Activated T-helper 2 cell treated with anti-CD3 and anti-CD28 coated beads, Interferon-gamma antibody, Interleukin-2, Interleukin-4, amounts not matched to agents 10 μg/mL and 5 μg/mL and 100 μg/mL, durations not matched to agents 14 hours and 24 hours and 36 hours (primary cell): ENCODE results near the gene INO80. TPM values are rescaled to one million over a fixed set of nuclear protein-coding genes. Genes with fewer than 3 reads are reported as not detected.
A peak's percentile ranks its signal among the peaks of the same experiment; 100 is the strongest.

ENCODE experiments used
- DNase-seq: peaks from one replicate; pipeline ENCODE4 v3.0.0; 2021; ENCODE audit warnings: low spot score
- H3K27ac Mint-ChIP-seq: one replicate; pipeline ENCODE4 v1.8.0; 2021; ENCODE audit warnings: mixed read lengths
- H3K27me3 Mint-ChIP-seq: one replicate; pipeline ENCODE4 v1.8.0; 2021; ENCODE audit warnings: low read depth, mixed read lengths
- H3K36me3 Mint-ChIP-seq: one replicate; pipeline ENCODE4 v1.8.0; 2021; ENCODE audit warnings: low read depth, mixed read lengths
- H3K4me1 Mint-ChIP-seq: one replicate; pipeline ENCODE4 v1.8.0; 2021; ENCODE audit warnings: low read depth, mixed read lengths
- H3K4me3 Mint-ChIP-seq: one replicate; pipeline ENCODE4 v1.8.0; 2021; ENCODE audit warnings: low read depth, mild to moderate bottlenecking, moderate library complexity, mixed read lengths
- H3K9me3 Mint-ChIP-seq: one replicate; pipeline ENCODE4 v1.8.0; 2021; ENCODE audit warnings: mixed read lengths
- intact Hi-C: fragments of 100-400 bp; cut with micrococcal nuclease; formaldehyde crosslinking; loops from one replicate; pipeline ENCODE4 v1.15.1; 2023
- total RNA-seq: library from RNA; stranded (reverse); gene quantifications from 2 replicates; pipeline ENCODE4 v1.2.3, GENCODE V29; 2022

Gene INO80
- total RNA-seq, 1 donor from 2014 or later = 33.2 TPM

GRCh38 chr15:41001524-41002214 is 114.4 kb downstream of the INO80 start:
- intact Hi-C loops = no loop called here
- peaks cover 51% of the 10 kb centered on the region for H3K36me3 Mint-ChIP-seq
- no peak overlapping the region for H3K27ac Mint-ChIP-seq

GRCh38 chr15:40999190-40999589 is 116.9 kb downstream of the INO80 start:
- intact Hi-C loops = no loop called here
- no peaks in the 10 kb centered on the region for H3K9me3 Mint-ChIP-seq
- no peak overlapping the region for H3K27ac Mint-ChIP-seq
- H3K4me3 Mint-ChIP-seq = no peak overlapping the region
- peaks cover 9% of the 10 kb centered on the region for H3K4me1 Mint-ChIP-seq
- H3K36me3 Mint-ChIP-seq = peaks cover 45% of the 10 kb centered on the region
- H3K27me3 Mint-ChIP-seq = no peaks in the 10 kb centered on the region
- no peak for DNase-seq

More at GRCh38 chr15:41001524-41002214, 114.4 kb downstream of the INO80 start:
- no peak for DNase-seq
- H3K9me3 Mint-ChIP-seq = no peaks in the 10 kb centered on the region
- H3K4me1 Mint-ChIP-seq = no peaks in the 10 kb centered on the region
- no peaks in the 10 kb centered on the region for H3K27me3 Mint-ChIP-seq
- no peak overlapping the region for H3K4me3 Mint-ChIP-seq

GRCh38 chr15:40995656-40996055 is 120.4 kb downstream of the INO80 start:
- intact Hi-C loops = no loop called here
- H3K27me3 Mint-ChIP-seq = no peaks in the 10 kb centered on the region
- H3K9me3 Mint-ChIP-seq = no peaks in the 10 kb centered on the region
- H3K36me3 Mint-ChIP-seq = peaks cover 57% of the 10 kb centered on the region
- H3K4me3 Mint-ChIP-seq = no peak overlapping the region
- H3K4me1 Mint-ChIP-seq = peaks cover 18% of the 10 kb centered on the region
- DNase-seq = no peak
- H3K27ac Mint-ChIP-seq = no peak overlapping the region

- intact Hi-C loops = no loop called here
- no peak for DNase-seq
- peaks cover 26% of the 10 kb centered on the region for H3K4me1 Mint-ChIP-seq
- H3K9me3 Mint-ChIP-seq = no peaks in the 10 kb centered on the region
- H3K4me3 Mint-ChIP-seq = no peak overlapping the region
- H3K36me3 Mint-ChIP-seq = peaks cover 64% of the 10 kb centered on the region
- H3K27me3 Mint-ChIP-seq = no peaks in the 10 kb centered on the region
- H3K27ac Mint-ChIP-seq = no peak overlapping the region
Measured at GRCh38 chr15:40992825-40993224, 123.3 kb downstream of the INO80 start.

- Mint-ChIP-seq H3K27me3 (no peaks in the 10 kb centered on the region), H3K4me1 (peaks cover 26% of the 10 kb centered on the region), H3K27ac (no peak overlapping the region), H3K36me3 (peaks cover 66% of the 10 kb centered on the region), H3K9me3 (no peaks in the 10 kb centered on the region), H3K4me3 (no peak overlapping the region)
- no peak for DNase-seq
- intact Hi-C loops = no loop called here
Measured at GRCh38 chr15:40992241-40992741, 123.8 kb downstream of the INO80 start.

- H3K9me3 Mint-ChIP-seq = no peaks in the 10 kb centered on the region
- H3K4me1 Mint-ChIP-seq = peaks cover 26% of the 10 kb centered on the region
- H3K27me3 Mint-ChIP-seq = no peaks in the 10 kb centered on the region
- H3K36me3 Mint-ChIP-seq = peaks cover 69% of the 10 kb centered on the region
- peak overlapping the region; percentile 69 for H3K27ac Mint-ChIP-seq
- no peak overlapping the region for H3K4me3 Mint-ChIP-seq
- intact Hi-C loops = no loop called here
- no peak for DNase-seq
Measured at GRCh38 chr15:40991355-40991754, 124.7 kb downstream of the INO80 start.

GRCh38 chr15:40990789-40991188 is 125.3 kb downstream of the INO80 start:
- Mint-ChIP-seq H3K4me1 (peaks cover 24% of the 10 kb centered on the region), H3K27ac (peak overlapping the region; percentile 69), H3K9me3 (no peaks in the 10 kb centered on the region), H3K36me3 (peaks cover 68% of the 10 kb centered on the region), H3K27me3 (no peaks in the 10 kb centered on the region), H3K4me3 (no peak overlapping the region)
- intact Hi-C loops = no loop called here
- no peak for DNase-seq

- Mint-ChIP-seq H3K4me3 (no peak overlapping the region), H3K4me1 (peaks cover 18% of the 10 kb centered on the region), H3K36me3 (peaks cover 68% of the 10 kb centered on the region), H3K27ac (peak overlapping the region; percentile 69), H3K27me3 (no peaks in the 10 kb centered on the region), H3K9me3 (no peaks in the 10 kb centered on the region)
- intact Hi-C loops = no loop called here
- no peak for DNase-seq
Measured at GRCh38 chr15:40990080-40990479, 126.0 kb downstream of the INO80 start.

GRCh38 chr15:40988156-40988555 is 127.9 kb downstream of the INO80 start:
- no peak overlapping the region for H3K4me3 Mint-ChIP-seq
- H3K27me3 Mint-ChIP-seq = no peaks in the 10 kb centered on the region
- H3K27ac Mint-ChIP-seq = no peak overlapping the region
- no peaks in the 10 kb centered on the region for H3K9me3 Mint-ChIP-seq
- H3K36me3 Mint-ChIP-seq = peaks cover 77% of the 10 kb centered on the region
- peaks cover 18% of the 10 kb centered on the region for H3K4me1 Mint-ChIP-seq
- intact Hi-C loops = no loop called here
- DNase-seq = no peak

GRCh38 chr15:40986820-40987219 is 129.3 kb downstream of the INO80 start:
- intact Hi-C loops = no loop called here
- Mint-ChIP-seq H3K27me3 (no peaks in the 10 kb centered on the region), H3K4me1 (peaks cover 18% of the 10 kb centered on the region), H3K4me3 (no peak overlapping the region), H3K36me3 (peaks cover 80% of the 10 kb centered on the region), H3K27ac (no peak overlapping the region), H3K9me3 (no peaks in the 10 kb centered on the region)
- no peak for DNase-seq

- intact Hi-C loops = no loop called here
- peaks cover 81% of the 10 kb centered on the region for H3K36me3 Mint-ChIP-seq
Measured at GRCh38 chr15:40985541-40986330, 130.3 kb downstream of the INO80 start.

GRCh38 chr15:40984964-40985363 is 131.1 kb downstream of the INO80 start:
- Mint-ChIP-seq H3K36me3 (peaks cover 81% of the 10 kb centered on the region), H3K9me3 (no peaks in the 10 kb centered on the region), H3K4me1 (peaks cover 2% of the 10 kb centered on the region), H3K27me3 (no peaks in the 10 kb centered on the region), H3K4me3 (no peak overlapping the region), H3K27ac (no peak overlapping the region)
- DNase-seq = no peak
- intact Hi-C loops = no loop called here

More at GRCh38 chr15:40985541-40986330, 130.3 kb downstream of the INO80 start:
- no peak for DNase-seq
- Mint-ChIP-seq H3K4me1 (peaks cover 10% of the 10 kb centered on the region), H3K9me3 (no peaks in the 10 kb centered on the region), H3K27ac (no peak overlapping the region), H3K4me3 (no peak overlapping the region), H3K27me3 (no peaks in the 10 kb centered on the region)

- no peak for DNase-seq
- Mint-ChIP-seq H3K9me3 (no peaks in the 10 kb centered on the region), H3K27ac (no peak overlapping the region), H3K27me3 (no peaks in the 10 kb centered on the region), H3K4me3 (no peak overlapping the region), H3K36me3 (peaks cover 81% of the 10 kb centered on the region), H3K4me1 (no peaks in the 10 kb centered on the region)
- intact Hi-C loops = no loop called here
Measured at GRCh38 chr15:40984406-40984805, 131.7 kb downstream of the INO80 start.
